Ishikawa (cell line): ENCODE data around the gene TMEM175.

Experiments
- CEBPB ChIP-seq: IDR thresholded peaks from 2 replicates; pipeline ENCODE4 v1.6.1; 2012
- CREB1 ChIP-seq: IDR thresholded peaks from 2 replicates; pipeline ENCODE4 v1.6.1; 2012; ENCODE audit warnings: low read depth
- EGR1 ChIP-seq: IDR thresholded peaks from 2 replicates; pipeline ENCODE4 v1.6.1; 2012
- EP300 ChIP-seq: IDR thresholded peaks from 2 replicates; pipeline ENCODE4 v1.6.1; 2012; ENCODE audit warnings: borderline replicate concordance
- FOXM1 ChIP-seq: IDR thresholded peaks from 2 replicates; pipeline ENCODE4 v1.6.1; 2012; ENCODE audit warnings: low read depth, borderline replicate concordance
- MAX ChIP-seq: IDR thresholded peaks from 2 replicates; pipeline ENCODE4 v1.6.1; 2012
- NFIC ChIP-seq: IDR thresholded peaks from 2 replicates; pipeline ENCODE4 v1.6.1; 2012
- RAD21 ChIP-seq: IDR thresholded peaks from 2 replicates; pipeline ENCODE4 v1.6.1; 2012; ENCODE audit warnings: low read depth
- REST ChIP-seq: IDR thresholded peaks from 2 replicates; pipeline ENCODE4 v1.6.1; 2012; ENCODE audit warnings: low read depth, mild to moderate bottlenecking
- TAF1 ChIP-seq: IDR thresholded peaks from 2 replicates; pipeline ENCODE4 v1.6.1; 2012; ENCODE audit warnings: low read depth, mild to moderate bottlenecking
- TCF12 ChIP-seq: IDR thresholded peaks from 2 replicates; pipeline ENCODE4 v1.6.1; 2012; ENCODE audit warnings: low read depth
- TEAD4 ChIP-seq: IDR thresholded peaks from 2 replicates; pipeline ENCODE4 v1.6.1; 2012
- USF1 ChIP-seq: IDR thresholded peaks from 2 replicates; pipeline ENCODE4 v1.6.1; 2012
- YY1 ChIP-seq: IDR thresholded peaks from 2 replicates; pipeline ENCODE4 v1.6.1; 2012; ENCODE audit warnings: low read depth
- ZBTB7A ChIP-seq: IDR thresholded peaks from 2 replicates; pipeline ENCODE4 v1.6.1; 2012; ENCODE audit warnings: low read depth

TMEM175 gene

GRCh38 chr4:895596-895995 lies 36.7 kb upstream of the TMEM175 start:
- no peak for TF ChIP-seq EGR1
- no peak for TF ChIP-seq MAX
- no peak for TF ChIP-seq FOXM1
- no peak for TF ChIP-seq YY1

GRCh38 chr4:896216-896615 lies 36.0 kb upstream of the TMEM175 start:
- TF ChIP-seq TEAD4, result no peak
- no peak for TF ChIP-seq REST
- TF ChIP-seq RAD21, result no peak
- no peak for TF ChIP-seq EGR1
- TF ChIP-seq TAF1, result no peak
- TF ChIP-seq CREB1, result no peak
- no peak for TF ChIP-seq NFIC
- no peak for TF ChIP-seq USF1
- no peak for TF ChIP-seq FOXM1
- no peak for TF ChIP-seq MAX
- no peak for TF ChIP-seq CEBPB
- no peak for TF ChIP-seq ZBTB7A
- TF ChIP-seq YY1, result no peak
- no peak for TF ChIP-seq EP300
- no peak for TF ChIP-seq TCF12

GRCh38 chr4:896630-897029 lies 35.6 kb upstream of the TMEM175 start:
- TF ChIP-seq REST (no peak), USF1 (no peak), NFIC (no peak), MAX (no peak), TEAD4 (no peak), YY1 (no peak), TCF12 (no peak), EGR1 (no peak), EP300 (no peak), TAF1 (no peak), FOXM1 (no peak), CEBPB (no peak), CREB1 (no peak), RAD21 (no peak), ZBTB7A (no peak)

- TF ChIP-seq EP300 (no peak), REST (no peak), TCF12 (no peak), CEBPB (no peak), TEAD4 (no peak), USF1 (no peak)
Measured at GRCh38 chr4:898123-898522, 34.1 kb upstream of the TMEM175 start.
